Glomerular visceral epithelial cell (primary cell): ENCODE measurements around the gene NEURL4.

Source experiments
- DNase-seq: peaks from one replicate; pipeline ENCODE4 v3.0.0-alpha.2; 2016; ENCODE audit errors: extremely low spot score

NEURL4 gene

DNA sequence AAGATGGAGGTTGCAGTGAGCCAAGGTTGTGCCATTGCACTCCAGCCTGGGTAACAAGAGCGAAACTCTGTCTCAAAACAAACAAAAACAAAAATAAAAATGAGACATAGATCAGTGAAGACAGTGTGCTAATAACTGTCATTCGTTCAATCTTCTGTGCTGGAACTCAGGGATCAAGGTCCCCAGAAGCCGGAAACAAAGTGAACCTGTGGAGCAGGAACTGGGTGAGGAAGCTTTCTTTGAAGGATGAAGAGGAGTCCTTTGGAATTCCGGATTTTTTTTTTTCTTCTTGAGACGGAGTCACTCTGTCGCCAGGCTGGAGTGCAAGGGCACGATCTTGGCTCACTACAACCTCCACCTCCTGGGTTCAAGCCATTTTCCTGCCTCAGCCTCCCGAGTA is 49.7 kb downstream of the NEURL4 start:
- DNase-seq, result no peak

- DNase-seq, result no peak
These were observed 62.4 kb downstream of the NEURL4 start for GRCh38 chr17:7266784-7267183.
